ENCODE data around the gene LRATD1. TPM values are rescaled to one million over a fixed set of nuclear protein-coding genes. Genes with fewer than 3 reads are reported as not detected.
A peak's percentile ranks its signal among the peaks of the same experiment; 100 is the strongest.

LRATD1 gene
- polyA plus RNA-seq, 1 donor from 2014 or later, result not detected

GRCh38 chr2:14647714-14648113, 15.2 kb downstream of the LRATD1 start:
- no peaks in the 10 kb centered on the region for H3K36me3 Mint-ChIP-seq
- H3K27me3 Mint-ChIP-seq, result no peaks in the 10 kb centered on the region
- H3K4me1 Mint-ChIP-seq, result no peaks in the 10 kb centered on the region
- H3K9me3 Mint-ChIP-seq, result peaks cover 0 to 2% (median 0%) of the 10 kb centered on the region in 3 donors
- no peak overlapping the region for H3K27ac Mint-ChIP-seq
- no peak overlapping the region for H3K4me3 Mint-ChIP-seq

GRCh38 chr2:14650066-14650465, 17.5 kb downstream of the LRATD1 start:
- Mint-ChIP-seq H3K27ac (no peak overlapping the region), H3K9me3 (peaks cover 0 to 2% (median 0%) of the 10 kb centered on the region in 3 donors), H3K4me1 (no peaks in the 10 kb centered on the region), H3K36me3 (no peaks in the 10 kb centered on the region), H3K4me3 (no peak overlapping the region), H3K27me3 (no peaks in the 10 kb centered on the region)

- Mint-ChIP-seq H3K27me3 (no peaks in the 10 kb centered on the region), H3K4me1 (no peaks in the 10 kb centered on the region), H3K36me3 (no peaks in the 10 kb centered on the region), H3K27ac (no peak overlapping the region), H3K4me3 (peak overlapping the region in 1 of 4 donors; percentile 47), H3K9me3 (no peaks in the 10 kb centered on the region)
These were observed 22.3 kb downstream of the LRATD1 start for GRCh38 chr2:14654835-14655282.

GRCh38 chr2:14656146-14656545, 23.6 kb downstream of the LRATD1 start:
- no peaks in the 10 kb centered on the region for H3K27me3 Mint-ChIP-seq
- no peak overlapping the region for H3K4me3 Mint-ChIP-seq
- peaks cover 0 to 2% (median 0%) of the 10 kb centered on the region in 3 donors for H3K9me3 Mint-ChIP-seq
- no peaks in the 10 kb centered on the region for H3K4me1 Mint-ChIP-seq
- H3K36me3 Mint-ChIP-seq, result no peaks in the 10 kb centered on the region
- no peak overlapping the region for H3K27ac Mint-ChIP-seq

- H3K4me3 Mint-ChIP-seq, result no peak overlapping the region
- H3K36me3 Mint-ChIP-seq, result no peaks in the 10 kb centered on the region
- H3K27ac Mint-ChIP-seq, result no peak overlapping the region
- H3K9me3 Mint-ChIP-seq, result peaks cover 0 to 4% (median 0%) of the 10 kb centered on the region in 3 donors
- H3K4me1 Mint-ChIP-seq, result no peaks in the 10 kb centered on the region
- H3K27me3 Mint-ChIP-seq, result no peaks in the 10 kb centered on the region
These were observed 28.6 kb downstream of the LRATD1 start for GRCh38 chr2:14661163-14661562.

GRCh38 chr2:14673351-14673875, 40.9 kb downstream of the LRATD1 start:
- no peaks in the 10 kb centered on the region for H3K27me3 Mint-ChIP-seq
- H3K36me3 Mint-ChIP-seq, result no peaks in the 10 kb centered on the region
- H3K4me3 Mint-ChIP-seq, result no peak overlapping the region
- no peaks in the 10 kb centered on the region for H3K4me1 Mint-ChIP-seq
- H3K27ac Mint-ChIP-seq, result no peak overlapping the region
- H3K9me3 Mint-ChIP-seq, result peaks cover 0 to 8% (median 2%) of the 10 kb centered on the region in 3 donors

- Mint-ChIP-seq H3K4me3 (no peak overlapping the region), H3K27me3 (no peaks in the 10 kb centered on the region), H3K27ac (no peak overlapping the region), H3K9me3 (peaks cover 1 to 10% (median 2%) of the 10 kb centered on the region in 3 donors), H3K4me1 (no peaks in the 10 kb centered on the region), H3K36me3 (no peaks in the 10 kb centered on the region)
These were observed 43.0 kb downstream of the LRATD1 start for GRCh38 chr2:14675489-14675888.

GRCh38 chr2:14676371-14676770, 43.9 kb downstream of the LRATD1 start:
- Mint-ChIP-seq H3K4me1 (no peaks in the 10 kb centered on the region), H3K4me3 (no peak overlapping the region), H3K27ac (no peak overlapping the region), H3K27me3 (no peaks in the 10 kb centered on the region), H3K36me3 (no peaks in the 10 kb centered on the region), H3K9me3 (peaks cover 1 to 12% (median 2%) of the 10 kb centered on the region in 3 donors)

- Mint-ChIP-seq H3K27me3 (no peaks in the 10 kb centered on the region), H3K4me1 (no peaks in the 10 kb centered on the region), H3K36me3 (no peaks in the 10 kb centered on the region), H3K27ac (no peak overlapping the region), H3K4me3 (no peak overlapping the region), H3K9me3 (peaks cover 1 to 12% (median 2%) of the 10 kb centered on the region in 3 donors)
These were observed 44.5 kb downstream of the LRATD1 start for GRCh38 chr2:14677039-14677438.

GRCh38 chr2:14678761-14679160, 46.2 kb downstream of the LRATD1 start:
- Mint-ChIP-seq H3K4me3 (no peak overlapping the region), H3K9me3 (peaks cover 1 to 12% (median 2%) of the 10 kb centered on the region in 3 donors), H3K4me1 (no peaks in the 10 kb centered on the region), H3K27ac (no peak overlapping the region), H3K36me3 (no peaks in the 10 kb centered on the region), H3K27me3 (no peaks in the 10 kb centered on the region)

GRCh38 chr2:14681608-14682007, 49.1 kb downstream of the LRATD1 start:
- no peaks in the 10 kb centered on the region for H3K27me3 Mint-ChIP-seq
- H3K36me3 Mint-ChIP-seq, result no peaks in the 10 kb centered on the region
- H3K27ac Mint-ChIP-seq, result no peak overlapping the region
- H3K4me1 Mint-ChIP-seq, result no peaks in the 10 kb centered on the region
- peaks cover 0 to 12% (median 3%) of the 10 kb centered on the region in 3 donors for H3K9me3 Mint-ChIP-seq
- H3K4me3 Mint-ChIP-seq, result no peak overlapping the region

Data from IgD-negative memory B cell (primary cell).